ENCODE results near the gene DPYSL4.
"Not testable (repeated sequence)": the region's sequence is repeated elsewhere in the genome, so short reads cannot be mapped to it uniquely, and the experiment has no call there.

DNA sequence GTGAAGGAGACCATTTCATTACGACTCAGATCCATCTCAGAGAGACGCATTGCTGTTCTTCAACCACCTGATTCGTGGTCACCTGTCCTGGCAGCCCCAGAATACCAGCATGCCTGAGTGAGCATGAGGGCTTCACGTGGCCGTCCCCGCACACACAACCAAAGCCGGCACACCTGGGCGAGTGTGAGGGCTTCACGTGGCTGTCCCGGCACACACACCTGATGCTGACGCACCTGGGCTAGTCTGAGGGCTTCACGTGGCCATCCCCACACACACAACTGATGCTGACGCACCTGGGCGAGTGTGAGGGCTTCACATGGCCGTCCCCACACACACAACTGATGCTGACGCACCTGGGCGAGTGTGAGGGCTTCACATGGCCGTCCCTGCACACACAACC, 34.2 kb downstream of the DPYSL4 start:
- not testable (repeated sequence) for TF ChIP-seq CTCF (IDR thresholded peaks at IDR 0.05; ENCODE audit: low read depth, low read length, poor library complexity, severe bottlenecking); EZH2phosphoT487 (IDR thresholded peaks at IDR 0.05; ENCODE audit: borderline replicate concordance, low read length)
